NB4 (cell line): ENCODE data around the gene PRR35.

ENCODE experiments used
- DNase-seq: peaks from one replicate; pipeline ENCODE4 v3.0.0; 2010; ENCODE audit warnings: low read depth
- H3K4me3 ChIP-seq: one replicate; pipeline ENCODE4 v1.5.1; 2011; ENCODE audit warnings: mild to moderate bottlenecking, low read depth, low read length, moderate library complexity
- MYC ChIP-seq: IDR thresholded peaks from 2 replicates; pipeline ENCODE4 v1.6.1; 2011; ENCODE audit warnings: low read depth, low read length
- POLR2A ChIP-seq: IDR thresholded peaks from 2 replicates; pipeline ENCODE4 v1.6.1; 2011; ENCODE audit warnings: mild to moderate bottlenecking; ENCODE audit not compliant: insufficient read length; ENCODE audit errors: extremely low read depth
- TF ChIP-seq, protein P1 (sequence below): IDR thresholded peaks from 2 replicates; pipeline ENCODE4 v1.6.1; 2011; ENCODE audit warnings: low read depth, low read length
- TF ChIP-seq, protein P2 (sequence below): IDR thresholded peaks from one replicate; pipeline ENCODE4 v1.5.1; 2012; ENCODE audit warnings: low read depth, low read length

Gene PRR35

DNA sequence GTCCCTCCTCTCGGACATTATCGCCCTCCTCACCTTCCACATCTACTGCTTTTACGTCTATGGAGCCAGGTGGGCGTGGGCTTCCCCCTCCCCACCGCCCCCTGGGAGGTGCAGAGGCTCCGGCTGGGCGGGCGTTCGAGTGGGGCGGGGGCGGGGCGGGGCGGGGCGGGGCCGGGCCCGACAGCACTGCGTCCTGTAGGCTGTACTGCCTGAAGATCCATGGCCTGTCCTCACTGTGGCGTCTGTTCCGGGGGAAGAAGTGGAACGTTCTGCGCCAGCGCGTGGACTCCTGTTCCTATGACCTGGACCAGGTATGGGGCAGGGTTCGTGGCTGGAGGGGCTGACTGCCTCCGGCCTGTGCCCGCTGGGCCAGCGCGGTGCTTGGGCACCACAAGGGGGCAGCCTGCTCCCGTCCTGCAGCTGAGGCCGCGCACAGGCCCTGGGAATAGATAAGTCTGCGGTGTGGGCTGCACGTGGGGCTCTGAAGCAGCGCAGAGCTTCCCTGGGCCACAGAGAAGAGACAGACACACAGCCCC, 18.7 kb downstream of the PRR35 start:
- H3K4me3 ChIP-seq = no peak overlapping the region
- peak; percentile 84 for DNase-seq
- no peak for TF ChIP-seq POLR2A
- TF ChIP-seq, protein P1, sequence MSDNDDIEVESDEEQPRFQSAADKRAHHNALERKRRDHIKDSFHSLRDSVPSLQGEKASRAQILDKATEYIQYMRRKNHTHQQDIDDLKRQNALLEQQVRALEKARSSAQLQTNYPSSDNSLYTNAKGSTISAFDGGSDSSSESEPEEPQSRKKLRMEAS = peak; percentile 89
- peak; percentile 92 for TF ChIP-seq MYC
- TF ChIP-seq, protein P2, sequence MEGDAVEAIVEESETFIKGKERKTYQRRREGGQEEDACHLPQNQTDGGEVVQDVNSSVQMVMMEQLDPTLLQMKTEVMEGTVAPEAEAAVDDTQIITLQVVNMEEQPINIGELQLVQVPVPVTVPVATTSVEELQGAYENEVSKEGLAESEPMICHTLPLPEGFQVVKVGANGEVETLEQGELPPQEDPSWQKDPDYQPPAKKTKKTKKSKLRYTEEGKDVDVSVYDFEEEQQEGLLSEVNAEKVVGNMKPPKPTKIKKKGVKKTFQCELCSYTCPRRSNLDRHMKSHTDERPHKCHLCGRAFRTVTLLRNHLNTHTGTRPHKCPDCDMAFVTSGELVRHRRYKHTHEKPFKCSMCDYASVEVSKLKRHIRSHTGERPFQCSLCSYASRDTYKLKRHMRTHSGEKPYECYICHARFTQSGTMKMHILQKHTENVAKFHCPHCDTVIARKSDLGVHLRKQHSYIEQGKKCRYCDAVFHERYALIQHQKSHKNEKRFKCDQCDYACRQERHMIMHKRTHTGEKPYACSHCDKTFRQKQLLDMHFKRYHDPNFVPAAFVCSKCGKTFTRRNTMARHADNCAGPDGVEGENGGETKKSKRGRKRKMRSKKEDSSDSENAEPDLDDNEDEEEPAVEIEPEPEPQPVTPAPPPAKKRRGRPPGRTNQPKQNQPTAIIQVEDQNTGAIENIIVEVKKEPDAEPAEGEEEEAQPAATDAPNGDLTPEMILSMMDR = peak; percentile 71

DNA sequence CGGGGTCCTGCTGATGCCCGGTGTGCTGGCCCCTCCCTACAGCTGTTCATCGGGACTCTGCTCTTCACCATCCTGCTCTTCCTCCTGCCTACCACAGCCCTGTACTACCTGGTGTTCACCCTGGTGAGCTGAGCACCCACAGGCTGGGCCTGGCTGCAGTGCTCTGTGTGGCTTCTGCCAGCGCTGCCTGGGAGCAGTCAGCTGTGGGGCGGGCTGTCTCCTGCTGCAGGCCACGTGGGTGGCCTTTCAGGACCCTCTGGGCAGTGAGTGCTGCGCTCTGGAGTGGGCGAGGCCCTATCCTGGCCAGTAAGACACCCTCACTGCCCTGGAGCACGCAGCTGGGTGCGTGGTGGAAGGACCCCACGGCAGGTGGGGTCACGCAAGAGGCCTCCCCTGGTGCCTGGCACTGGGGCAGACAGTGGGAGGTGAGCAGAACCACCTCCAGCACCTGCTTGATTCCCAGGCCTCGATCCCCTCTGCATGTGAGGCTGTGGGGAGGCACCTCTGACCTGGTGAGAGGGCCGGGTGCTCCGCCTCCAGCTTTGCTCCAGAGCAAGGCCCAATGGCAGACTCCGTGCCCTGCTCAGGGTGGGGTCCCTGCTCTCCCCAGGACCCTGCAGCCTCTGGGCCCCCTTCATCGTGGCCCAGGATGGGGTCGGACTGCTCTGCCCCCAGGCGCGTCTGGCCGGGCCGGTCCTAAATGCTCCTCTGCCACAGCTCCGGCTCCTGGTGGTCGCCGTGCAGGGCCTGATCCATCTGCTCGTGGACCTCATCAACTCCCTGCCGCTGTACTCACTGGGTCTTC, 20.1 kb downstream of the PRR35 start:
- H3K4me3 ChIP-seq = no peak overlapping the region
- DNase-seq = no peak
- no peak for TF ChIP-seq POLR2A
- TF ChIP-seq, protein P1 = no peak
- no peak for TF ChIP-seq MYC
- TF ChIP-seq, protein P2 = no peak

DNA sequence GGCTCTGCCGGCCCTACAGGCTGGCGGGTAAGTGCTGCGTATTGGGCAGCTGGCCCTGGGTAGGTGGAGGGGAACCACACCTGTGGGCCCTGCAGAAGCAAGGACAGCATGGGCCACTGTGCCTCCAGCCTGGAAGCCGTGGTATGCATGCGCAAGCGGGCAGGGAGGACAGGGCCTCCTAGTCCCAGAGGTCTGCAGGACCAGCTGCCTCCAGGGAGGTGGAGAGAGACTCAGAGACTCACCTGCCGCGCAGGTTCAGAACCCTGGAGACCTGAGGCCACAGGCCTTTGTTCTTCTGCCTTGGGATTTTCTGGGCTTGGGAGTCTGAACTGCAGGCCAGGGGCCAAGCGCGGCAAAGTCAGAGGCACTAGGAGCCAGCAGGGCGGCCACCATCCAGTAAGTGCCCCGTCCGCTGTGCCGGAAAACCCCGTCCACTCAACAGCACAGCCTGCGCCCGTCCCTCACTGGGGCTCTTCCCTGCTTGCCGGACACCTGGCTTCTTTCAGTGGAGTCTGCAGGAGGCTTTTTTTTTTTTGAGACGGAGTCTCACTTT, 20.8 kb downstream of the PRR35 start:
- no peak for DNase-seq
- no peak overlapping the region for H3K4me3 ChIP-seq
- TF ChIP-seq, protein P1 = no peak
- TF ChIP-seq MYC (no peak), POLR2A (no peak)
- TF ChIP-seq, protein P2 = no peak

DNA sequence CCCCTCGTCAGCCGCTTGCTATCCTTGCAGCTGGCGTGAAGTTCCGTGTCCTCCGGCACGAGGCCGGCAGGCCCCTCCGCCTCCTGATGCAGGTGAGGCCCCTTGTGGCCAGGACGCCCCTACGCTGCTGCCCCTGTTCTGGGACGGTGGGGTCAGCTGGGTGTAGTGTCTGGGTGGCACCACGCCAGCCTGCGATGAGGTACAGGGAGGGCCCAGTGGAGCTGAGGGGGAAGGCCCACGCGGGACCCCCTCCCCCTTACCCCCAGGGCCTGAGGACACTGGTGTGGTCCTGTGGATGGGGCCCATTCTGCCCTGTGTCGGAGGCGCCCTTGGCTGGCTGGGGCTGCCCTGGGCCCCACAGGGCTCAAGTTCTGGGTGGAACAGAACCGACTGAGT, 22.0 kb downstream of the PRR35 start:
- no peak for DNase-seq
- H3K4me3 ChIP-seq = no peak overlapping the region
- TF ChIP-seq POLR2A = no peak
- TF ChIP-seq, protein P2 = no peak
- no peak for TF ChIP-seq MYC

DNA sequence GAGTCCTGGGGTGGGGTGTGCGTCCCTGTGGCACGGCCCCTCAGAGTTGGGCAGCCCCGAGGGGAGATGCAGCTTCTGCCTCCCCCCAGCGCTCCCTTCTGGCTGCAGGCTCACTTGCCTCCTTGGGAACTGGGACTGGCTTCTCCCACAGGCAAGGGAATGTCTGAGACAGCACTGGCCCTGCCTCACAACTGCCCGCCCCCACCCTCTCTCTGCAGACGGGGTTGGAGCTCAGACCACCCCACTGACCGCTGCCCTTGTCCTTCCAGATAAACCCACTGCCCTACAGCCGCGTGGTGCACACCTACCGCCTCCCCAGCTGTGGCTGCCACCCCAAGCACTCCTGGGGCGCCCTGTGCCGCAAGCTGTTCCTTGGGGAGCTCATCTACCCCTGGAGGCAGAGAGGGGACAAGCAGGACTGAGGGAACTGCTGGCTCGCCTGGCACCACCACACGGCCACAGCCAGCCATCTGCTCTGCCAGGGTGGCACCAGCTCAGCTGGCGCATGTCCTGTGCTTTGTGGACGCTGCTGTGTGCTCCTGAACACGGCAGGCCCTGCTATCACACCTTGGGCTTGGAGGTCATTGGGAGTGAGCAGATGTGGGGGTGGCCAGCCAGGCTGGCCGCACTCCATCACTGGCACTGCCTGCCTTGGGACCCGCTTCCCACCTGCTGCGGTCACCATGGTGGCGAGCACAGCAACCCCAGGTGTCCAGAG, 22.6 kb downstream of the PRR35 start:
- DNase-seq = no peak
- H3K4me3 ChIP-seq = no peak overlapping the region

More for the DNA sequence above, 22.6 kb downstream of the PRR35 start:
- no peak for TF ChIP-seq POLR2A
- TF ChIP-seq MYC = no peak
- TF ChIP-seq, protein P1 = no peak
- TF ChIP-seq, protein P2 = no peak
